Measurements from ENCODE around the gene NUP160. TPM values are rescaled to one million over a fixed set of nuclear protein-coding genes. Genes with fewer than 3 reads are reported as not detected.
"Not testable (repeated sequence)": the region's sequence is repeated elsewhere in the genome, so short reads cannot be mapped to it uniquely, and the experiment has no call there.

NUP160 gene, protein sequence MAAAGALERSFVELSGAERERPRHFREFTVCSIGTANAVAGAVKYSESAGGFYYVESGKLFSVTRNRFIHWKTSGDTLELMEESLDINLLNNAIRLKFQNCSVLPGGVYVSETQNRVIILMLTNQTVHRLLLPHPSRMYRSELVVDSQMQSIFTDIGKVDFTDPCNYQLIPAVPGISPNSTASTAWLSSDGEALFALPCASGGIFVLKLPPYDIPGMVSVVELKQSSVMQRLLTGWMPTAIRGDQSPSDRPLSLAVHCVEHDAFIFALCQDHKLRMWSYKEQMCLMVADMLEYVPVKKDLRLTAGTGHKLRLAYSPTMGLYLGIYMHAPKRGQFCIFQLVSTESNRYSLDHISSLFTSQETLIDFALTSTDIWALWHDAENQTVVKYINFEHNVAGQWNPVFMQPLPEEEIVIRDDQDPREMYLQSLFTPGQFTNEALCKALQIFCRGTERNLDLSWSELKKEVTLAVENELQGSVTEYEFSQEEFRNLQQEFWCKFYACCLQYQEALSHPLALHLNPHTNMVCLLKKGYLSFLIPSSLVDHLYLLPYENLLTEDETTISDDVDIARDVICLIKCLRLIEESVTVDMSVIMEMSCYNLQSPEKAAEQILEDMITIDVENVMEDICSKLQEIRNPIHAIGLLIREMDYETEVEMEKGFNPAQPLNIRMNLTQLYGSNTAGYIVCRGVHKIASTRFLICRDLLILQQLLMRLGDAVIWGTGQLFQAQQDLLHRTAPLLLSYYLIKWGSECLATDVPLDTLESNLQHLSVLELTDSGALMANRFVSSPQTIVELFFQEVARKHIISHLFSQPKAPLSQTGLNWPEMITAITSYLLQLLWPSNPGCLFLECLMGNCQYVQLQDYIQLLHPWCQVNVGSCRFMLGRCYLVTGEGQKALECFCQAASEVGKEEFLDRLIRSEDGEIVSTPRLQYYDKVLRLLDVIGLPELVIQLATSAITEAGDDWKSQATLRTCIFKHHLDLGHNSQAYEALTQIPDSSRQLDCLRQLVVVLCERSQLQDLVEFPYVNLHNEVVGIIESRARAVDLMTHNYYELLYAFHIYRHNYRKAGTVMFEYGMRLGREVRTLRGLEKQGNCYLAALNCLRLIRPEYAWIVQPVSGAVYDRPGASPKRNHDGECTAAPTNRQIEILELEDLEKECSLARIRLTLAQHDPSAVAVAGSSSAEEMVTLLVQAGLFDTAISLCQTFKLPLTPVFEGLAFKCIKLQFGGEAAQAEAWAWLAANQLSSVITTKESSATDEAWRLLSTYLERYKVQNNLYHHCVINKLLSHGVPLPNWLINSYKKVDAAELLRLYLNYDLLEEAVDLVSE (N-terminal part only)
- 10 to 100 TPM in 2 of 4 donors, 1 to 10 TPM in 2; 7.8 to 39.4 (median 11.7) TPM for polyA plus RNA-seq
- long read RNA-seq, donor 1, full-length matches to known transcripts: 3 of 16 reads
- long read RNA-seq, donor 1, partial matches to known transcripts: 13 of 16 reads
- long read RNA-seq, donor 1, other reads (novel, unspliced or antisense): 0 of 16 reads
- long read RNA-seq, donor 2, full-length matches to known transcripts: 1 of 1 reads
- long read RNA-seq, donor 2, partial matches to known transcripts: 0 of 1 reads
- long read RNA-seq, donor 2, other reads (novel, unspliced or antisense): 0 of 1 reads
- long read RNA-seq, donor 3, partial matches to known transcripts: 5 of 6 reads
- long read RNA-seq, donor 3, other reads (novel, unspliced or antisense): 0 of 6 reads
- long read RNA-seq, donor 4: 0 reads
- long read RNA-seq, donor 5, partial matches to known transcripts: 0 of 1 reads
- long read RNA-seq, donor 5, other reads (novel, unspliced or antisense): 0 of 1 reads
- long read RNA-seq, donor 6, full-length matches to known transcripts: 2 of 2 reads
- long read RNA-seq, donor 6, partial matches to known transcripts: 0 of 2 reads
- long read RNA-seq, donor 6, other reads (novel, unspliced or antisense): 0 of 2 reads
- long read RNA-seq, donor 7: 0 reads
- long read RNA-seq, donor 8: 0 reads
- long read RNA-seq, donor 9: 0 reads
- long read RNA-seq, donor 10, full-length matches to known transcripts: 5 of 5 reads
- long read RNA-seq, donor 10, partial matches to known transcripts: 0 of 5 reads
- long read RNA-seq, donor 10, other reads (novel, unspliced or antisense): 0 of 5 reads

DNA sequence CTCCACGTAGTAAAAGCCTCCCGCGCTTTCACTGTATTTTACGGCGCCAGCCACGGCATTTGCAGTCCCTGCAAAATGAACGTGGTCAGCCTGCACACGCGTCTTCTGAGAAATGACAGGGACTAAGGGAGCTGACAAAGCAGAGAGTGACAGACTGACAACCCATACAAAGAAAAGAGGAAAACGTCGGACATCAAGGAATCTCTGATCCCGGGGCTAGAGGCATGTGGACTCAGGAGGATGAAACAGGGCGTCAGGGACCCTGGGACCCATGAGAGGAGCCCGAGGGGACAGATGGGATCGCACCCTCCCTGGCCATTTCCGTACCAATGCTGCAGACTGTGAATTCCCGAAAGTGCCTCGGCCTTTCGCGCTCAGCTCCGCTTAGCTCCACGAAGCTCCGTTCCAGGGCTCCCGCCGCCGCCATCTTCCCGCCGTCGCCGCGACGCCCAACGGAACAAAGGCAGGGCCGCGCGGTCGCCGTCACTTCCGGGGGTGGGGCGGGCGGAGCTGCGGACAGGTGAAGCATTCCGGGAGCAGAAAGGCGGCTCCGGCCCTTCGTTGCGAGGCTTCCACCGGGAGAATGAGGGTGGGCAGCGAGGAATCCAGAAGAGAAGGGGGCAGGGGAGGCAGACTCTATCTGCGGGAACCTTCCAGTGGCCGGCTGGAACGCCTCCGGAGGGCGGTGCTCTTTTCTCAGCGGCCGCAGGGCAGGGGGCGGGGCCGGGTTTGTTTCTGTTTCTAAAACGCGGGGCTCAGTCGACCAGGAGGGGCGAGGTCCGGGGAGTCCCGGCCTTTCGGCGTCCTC, at the start of gene NUP160:
Gene NUP160, minus strand, starts transcription at position 459 of the 808 bp plus-strand sequence. Its CDS starts 32 bp downstream, at position 427.
- no peaks in the 10 kb centered on the region for H3K9me3 ChIP-seq (ENCODE audit: control insufficient read depth in 2 of 2, insufficient read depth in 1 of 2, low read depth in 1 of 2, low read length in 1 of 2)
- H3K36me3 ChIP-seq (ENCODE audit: control insufficient read depth in 3 of 3, insufficient read depth in 2 of 3, low read depth in 1 of 3, low read length in 3 of 3): peaks cover 4 to 11% (median 5%) of the 10 kb centered on the region in 3 donors
- DNase-seq (peak; percentile 78 to 95), FAIRE-seq (no peak)
- H3K27me3 ChIP-seq (ENCODE audit: control insufficient read depth in 3 of 3, insufficient read depth in 3 of 3, low read length in 3 of 3): no peaks in the 10 kb centered on the region
- H3K4me1 ChIP-seq (ENCODE audit: control insufficient read depth in 3 of 3, insufficient read depth in 2 of 3, low read depth in 1 of 3, low read length in 2 of 3): peaks cover 0 to 6% (median 2%) of the 10 kb centered on the region in 3 donors
- 0% methylated on average over 51 to 66 of the region's 66 CpGs for WGBS, 3 donors
- H3K27ac ChIP-seq (ENCODE audit: low read depth in 1 of 3, low read length in 2 of 3): peak within 1 kb of the TSS; percentile 82 to 97 (median 94)
- H3K4me3 ChIP-seq (ENCODE audit: low read depth in 1 of 3, low read length in 3 of 3): peak within 1 kb of the TSS; percentile 67 to 81 (median 68)

DNA sequence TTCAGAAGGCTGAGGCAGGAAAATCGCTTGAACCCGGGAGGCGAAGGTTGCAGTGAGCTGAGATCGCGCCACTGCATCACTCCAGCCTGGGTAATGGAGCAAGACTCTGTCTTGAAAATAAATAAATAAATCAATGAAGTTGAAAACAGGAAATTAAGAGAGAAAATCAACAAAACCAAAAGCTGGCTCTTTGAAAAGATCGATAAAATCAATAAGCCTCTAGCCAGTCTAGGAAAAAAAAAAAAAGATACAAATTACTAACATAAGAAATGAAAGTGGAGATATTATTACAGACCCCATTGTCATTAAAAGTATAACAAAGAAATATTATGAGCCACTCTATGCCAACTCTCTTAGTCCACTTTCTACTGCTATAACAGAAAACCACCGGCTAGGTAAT, 48.0 kb upstream of the NUP160 start:
- Histone ChIP-seq H3K27me3 (ENCODE audit: control insufficient read depth in 3 of 3, insufficient read depth in 3 of 3, low read length in 3 of 3) (no peaks in the 10 kb centered on the region), H3K27ac (ENCODE audit: low read depth in 1 of 3, low read length in 2 of 3) (no peak overlapping the region), H3K36me3 (ENCODE audit: control insufficient read depth in 3 of 3, insufficient read depth in 2 of 3, low read depth in 1 of 3, low read length in 3 of 3) (no peaks in the 10 kb centered on the region), H3K4me1 (ENCODE audit: control insufficient read depth in 3 of 3, insufficient read depth in 2 of 3, low read depth in 1 of 3, low read length in 2 of 3) (no peaks in the 10 kb centered on the region), H3K4me3 (ENCODE audit: low read depth in 1 of 3, low read length in 3 of 3) (no peak overlapping the region), H3K9me3 (ENCODE audit: control insufficient read depth in 2 of 2, insufficient read depth in 1 of 2, low read depth in 1 of 2, low read length in 1 of 2) (peaks cover 0 to 2% of the 10 kb centered on the region in 2 donors)
- DNase-seq: no peak
- WGBS, 3 donors: 94 to 98% (median 95%) methylated on average over 7 of the region's 7 CpGs
- FAIRE-seq: no peak

DNA sequence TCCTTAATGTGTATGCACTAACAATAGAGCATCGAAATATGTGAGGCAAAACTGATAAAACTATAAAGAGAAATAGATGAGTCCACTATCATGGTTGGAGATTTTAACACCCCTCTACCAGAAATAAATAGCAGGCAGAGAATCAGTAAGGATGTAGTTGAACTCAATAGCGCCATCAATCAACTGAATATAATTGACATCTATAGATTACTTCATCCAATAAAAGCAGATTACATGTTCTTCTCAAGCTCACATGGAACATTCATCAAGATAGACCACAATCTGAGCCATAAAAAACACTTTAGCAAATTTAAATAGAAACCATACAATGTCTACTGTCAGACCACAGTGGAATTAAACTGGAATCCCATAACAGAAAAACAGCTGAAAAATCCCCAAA, 46.9 kb upstream of the NUP160 start:
- H3K4me1 ChIP-seq (ENCODE audit: control insufficient read depth in 3 of 3, insufficient read depth in 2 of 3, low read depth in 1 of 3, low read length in 2 of 3): no peaks in the 10 kb centered on the region
- H3K27ac ChIP-seq (ENCODE audit: low read depth in 1 of 3, low read length in 2 of 3): no peak overlapping the region
- no peak overlapping the region for H3K4me3 ChIP-seq (ENCODE audit: low read depth in 1 of 3, low read length in 3 of 3)
- no peaks in the 10 kb centered on the region for H3K36me3 ChIP-seq (ENCODE audit: control insufficient read depth in 3 of 3, insufficient read depth in 2 of 3, low read depth in 1 of 3, low read length in 3 of 3)
- 74 to 88% (median 87%) methylated on average over 2 of the region's 2 CpGs for WGBS, 3 donors
- DNase-seq (no peak), FAIRE-seq (no peak)
- no peaks in the 10 kb centered on the region for H3K27me3 ChIP-seq (ENCODE audit: control insufficient read depth in 3 of 3, insufficient read depth in 3 of 3, low read length in 3 of 3)
- H3K9me3 ChIP-seq (ENCODE audit: control insufficient read depth in 2 of 2, insufficient read depth in 1 of 2, low read depth in 1 of 2, low read length in 1 of 2): peaks cover 0 to 2% of the 10 kb centered on the region in 2 donors

DNA sequence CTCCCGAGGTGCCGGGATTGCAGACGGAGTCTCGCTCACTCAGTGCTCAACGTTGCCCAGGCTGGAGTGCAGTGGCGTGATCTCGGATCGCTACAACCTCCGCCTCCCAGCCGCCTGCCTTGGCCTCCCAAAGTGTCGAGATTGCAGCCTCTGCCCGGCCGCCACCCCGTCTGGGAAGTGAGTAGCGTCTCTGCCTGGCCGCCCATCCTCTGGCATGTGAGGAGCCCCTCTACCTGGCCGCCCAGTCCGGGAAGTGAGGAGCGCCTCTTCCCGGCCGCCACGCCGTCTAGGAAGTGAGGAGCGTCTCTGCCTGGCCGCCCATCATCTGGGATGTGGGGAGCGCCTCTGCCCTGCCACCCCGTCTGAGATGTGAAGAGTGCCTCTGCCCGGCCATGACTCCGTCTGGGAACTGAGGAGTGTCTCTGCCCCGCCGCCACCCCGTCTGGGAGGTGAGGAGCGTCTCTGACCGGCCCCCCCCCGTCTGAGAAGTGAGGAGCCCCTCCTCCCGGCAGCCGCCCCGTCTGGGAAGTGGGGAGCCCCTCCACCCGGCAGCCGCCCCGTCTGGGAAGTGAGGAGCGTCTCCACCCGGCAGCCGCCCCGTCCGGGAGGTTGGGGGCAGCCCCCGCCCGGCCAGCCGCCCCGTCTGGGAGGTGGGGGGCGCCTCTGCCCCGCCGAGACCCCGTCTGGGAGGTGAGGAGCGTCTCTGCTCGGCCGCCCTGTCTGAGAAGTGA, 44.6 kb upstream of the NUP160 start:
- not testable (repeated sequence) for H3K36me3 ChIP-seq (ENCODE audit: control insufficient read depth in 3 of 3, insufficient read depth in 2 of 3, low read depth in 1 of 3, low read length in 3 of 3); H3K4me3 ChIP-seq (ENCODE audit: low read depth in 1 of 3, low read length in 3 of 3); H3K9me3 ChIP-seq (ENCODE audit: control insufficient read depth in 2 of 2, insufficient read depth in 1 of 2, low read depth in 1 of 2, low read length in 1 of 2); FAIRE-seq; H3K27me3 ChIP-seq (ENCODE audit: control insufficient read depth in 3 of 3, insufficient read depth in 3 of 3, low read length in 3 of 3); H3K4me1 ChIP-seq (ENCODE audit: control insufficient read depth in 3 of 3, insufficient read depth in 2 of 3, low read depth in 1 of 3, low read length in 2 of 3); H3K27ac ChIP-seq (ENCODE audit: low read depth in 1 of 3, low read length in 2 of 3); DNase-seq
- WGBS, 3 donors: 92 to 95% (median 94%) methylated on average over 38 to 57 of the region's 57 CpGs

DNA sequence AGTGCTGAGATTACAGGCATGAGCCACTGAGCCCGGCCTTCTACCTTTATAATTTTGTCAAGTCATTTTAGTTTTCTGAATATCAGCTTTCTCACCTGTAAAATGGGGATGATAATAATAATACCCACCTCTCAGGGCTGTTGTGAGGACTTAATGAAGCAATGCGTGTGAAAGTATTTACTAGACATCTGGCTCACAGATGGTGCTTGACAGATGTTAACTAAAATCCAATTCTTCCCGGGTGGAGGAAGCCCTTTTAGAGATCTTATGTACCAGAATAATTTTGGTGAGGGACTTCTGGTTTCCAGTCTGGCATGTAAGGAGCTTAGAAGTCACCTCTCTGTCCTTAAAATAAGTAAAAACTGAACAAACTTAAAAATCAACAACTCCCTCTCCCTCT, 43.7 kb upstream of the NUP160 start:
- Histone ChIP-seq H3K9me3 (ENCODE audit: control insufficient read depth in 2 of 2, insufficient read depth in 1 of 2, low read depth in 1 of 2, low read length in 1 of 2) (peaks cover 0 to 2% of the 10 kb centered on the region in 2 donors), H3K27me3 (ENCODE audit: control insufficient read depth in 3 of 3, insufficient read depth in 3 of 3, low read length in 3 of 3) (no peaks in the 10 kb centered on the region), H3K36me3 (ENCODE audit: control insufficient read depth in 3 of 3, insufficient read depth in 2 of 3, low read depth in 1 of 3, low read length in 3 of 3) (no peaks in the 10 kb centered on the region), H3K4me3 (ENCODE audit: low read depth in 1 of 3, low read length in 3 of 3) (no peak overlapping the region), H3K27ac (ENCODE audit: low read depth in 1 of 3, low read length in 2 of 3) (no peak overlapping the region), H3K4me1 (ENCODE audit: control insufficient read depth in 3 of 3, insufficient read depth in 2 of 3, low read depth in 1 of 3, low read length in 2 of 3) (no peaks in the 10 kb centered on the region)
- FAIRE-seq (no peak), DNase-seq (no peak)
- WGBS, 3 donors: 84 to 93% (median 88%) methylated on average over 3 of the region's 3 CpGs

DNA sequence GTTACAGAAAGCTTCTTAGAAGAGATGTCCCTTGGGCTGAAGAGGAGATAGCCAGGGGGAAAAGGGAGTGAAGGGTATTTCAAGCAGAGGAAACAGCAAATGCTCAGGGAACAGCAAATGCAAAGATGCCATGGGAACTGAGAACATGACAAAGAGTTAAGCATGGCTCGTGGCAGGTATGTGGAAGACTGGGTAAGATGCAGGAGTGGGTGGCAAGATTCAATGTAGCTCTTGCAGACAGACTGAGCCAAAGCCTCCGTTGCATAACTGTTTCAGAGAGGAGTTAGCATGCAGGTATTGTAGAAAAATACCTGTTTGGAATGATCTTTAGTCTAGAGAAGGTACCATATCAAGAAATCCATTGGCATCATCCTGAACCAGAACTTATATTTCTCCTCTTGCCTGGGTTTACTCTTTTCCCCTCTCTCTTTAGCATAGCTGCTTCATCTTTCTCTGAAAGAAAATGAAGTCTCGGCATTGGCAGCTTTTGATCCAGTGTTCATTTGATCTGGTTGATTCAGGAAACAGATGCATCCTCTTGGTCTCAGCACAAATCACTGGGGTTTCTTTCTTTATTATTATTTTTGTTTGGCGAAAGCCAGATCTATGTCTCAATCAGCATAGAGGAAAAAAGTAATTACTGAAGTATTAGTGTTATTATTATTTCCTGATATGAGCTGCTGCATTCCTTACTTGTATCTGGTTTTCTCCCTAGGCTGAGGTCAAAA, 41.7 kb upstream of the NUP160 start:
- no peak overlapping the region for H3K27ac ChIP-seq (ENCODE audit: low read depth in 1 of 3, low read length in 2 of 3)
- WGBS, 3 donors: 49 to 64% (median 61%) methylated on average over 4 of the region's 4 CpGs
- H3K4me3 ChIP-seq (ENCODE audit: low read depth in 1 of 3, low read length in 3 of 3): no peak overlapping the region
- FAIRE-seq: no peak
- H3K9me3 ChIP-seq (ENCODE audit: control insufficient read depth in 2 of 2, insufficient read depth in 1 of 2, low read depth in 1 of 2, low read length in 1 of 2): no peaks in the 10 kb centered on the region
- no peaks in the 10 kb centered on the region for H3K27me3 ChIP-seq (ENCODE audit: control insufficient read depth in 3 of 3, insufficient read depth in 3 of 3, low read length in 3 of 3)
- H3K4me1 ChIP-seq (ENCODE audit: control insufficient read depth in 3 of 3, insufficient read depth in 2 of 3, low read depth in 1 of 3, low read length in 2 of 3): peaks cover 0 to 4% (median 0%) of the 10 kb centered on the region in 3 donors
- DNase-seq: no peak
- no peaks in the 10 kb centered on the region for H3K36me3 ChIP-seq (ENCODE audit: control insufficient read depth in 3 of 3, insufficient read depth in 2 of 3, low read depth in 1 of 3, low read length in 3 of 3)

All from small intestine (tissue), 16 donors.